ENCODE measurements around the gene PFKM.

PFKM gene

DNA sequence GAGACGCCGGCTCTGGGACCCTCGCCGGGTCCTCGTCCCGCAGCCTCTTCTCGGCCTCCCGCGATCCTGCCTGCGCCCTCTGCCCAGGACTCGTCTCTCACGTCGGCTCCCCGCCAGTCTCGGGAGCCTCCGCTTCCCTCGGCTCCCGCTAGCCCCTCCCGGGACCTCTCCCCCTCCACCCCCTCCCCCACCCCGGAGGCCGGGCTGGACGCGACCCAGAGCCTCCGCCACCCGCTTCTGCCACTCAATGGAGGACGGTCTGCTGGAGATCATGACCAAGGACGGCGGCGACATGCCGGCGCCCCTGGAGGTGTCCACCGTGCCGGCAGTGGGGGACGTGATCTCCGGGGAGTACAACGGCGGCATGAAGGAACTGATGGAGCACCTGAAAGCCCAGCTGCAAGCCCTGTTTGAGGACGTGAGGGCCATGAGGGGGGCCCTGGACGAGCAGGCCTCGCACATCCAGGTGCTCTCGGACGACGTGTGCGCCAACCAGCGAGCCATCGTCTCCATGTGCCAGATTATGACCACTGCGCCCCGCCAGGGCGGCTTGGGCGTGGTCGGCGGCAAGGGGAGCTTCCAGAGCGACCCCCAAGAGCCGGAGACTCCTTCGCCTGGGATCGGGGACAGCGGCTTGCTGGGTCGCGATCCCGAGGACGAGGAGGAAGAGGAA, 64.8 kb downstream of the PFKM start:
- no peak for DNase-seq (ENCODE audit: low read depth)
- peak overlapping the region; percentile 73 for H3K4me3 ChIP-seq (replicated peaks; ENCODE audit: low read depth, low read length)
- TF ChIP-seq, protein P1, sequence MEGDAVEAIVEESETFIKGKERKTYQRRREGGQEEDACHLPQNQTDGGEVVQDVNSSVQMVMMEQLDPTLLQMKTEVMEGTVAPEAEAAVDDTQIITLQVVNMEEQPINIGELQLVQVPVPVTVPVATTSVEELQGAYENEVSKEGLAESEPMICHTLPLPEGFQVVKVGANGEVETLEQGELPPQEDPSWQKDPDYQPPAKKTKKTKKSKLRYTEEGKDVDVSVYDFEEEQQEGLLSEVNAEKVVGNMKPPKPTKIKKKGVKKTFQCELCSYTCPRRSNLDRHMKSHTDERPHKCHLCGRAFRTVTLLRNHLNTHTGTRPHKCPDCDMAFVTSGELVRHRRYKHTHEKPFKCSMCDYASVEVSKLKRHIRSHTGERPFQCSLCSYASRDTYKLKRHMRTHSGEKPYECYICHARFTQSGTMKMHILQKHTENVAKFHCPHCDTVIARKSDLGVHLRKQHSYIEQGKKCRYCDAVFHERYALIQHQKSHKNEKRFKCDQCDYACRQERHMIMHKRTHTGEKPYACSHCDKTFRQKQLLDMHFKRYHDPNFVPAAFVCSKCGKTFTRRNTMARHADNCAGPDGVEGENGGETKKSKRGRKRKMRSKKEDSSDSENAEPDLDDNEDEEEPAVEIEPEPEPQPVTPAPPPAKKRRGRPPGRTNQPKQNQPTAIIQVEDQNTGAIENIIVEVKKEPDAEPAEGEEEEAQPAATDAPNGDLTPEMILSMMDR (IDR thresholded peaks at IDR 0.05; ENCODE audit: low read length, missing control alignments): no peak

DNA sequence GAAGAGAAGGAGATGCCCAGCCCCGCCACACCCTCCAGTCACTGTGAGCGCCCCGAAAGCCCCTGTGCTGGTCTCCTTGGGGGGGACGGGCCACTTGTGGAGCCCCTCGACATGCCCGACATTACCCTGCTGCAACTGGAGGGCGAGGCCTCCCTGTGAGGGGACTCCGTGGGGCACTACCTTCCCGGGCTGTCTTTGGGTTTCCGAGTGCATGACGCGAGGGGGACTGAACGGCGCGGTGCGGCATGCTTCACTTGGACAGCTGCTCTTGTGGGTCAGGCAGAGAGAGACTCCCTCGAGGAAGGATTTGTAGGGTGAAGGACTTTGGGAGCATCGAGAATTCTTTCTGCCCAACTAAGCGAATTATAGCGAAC, 65.4 kb downstream of the PFKM start:
- no peak for DNase-seq (ENCODE audit: low read depth)
- H3K4me3 ChIP-seq (replicated peaks; ENCODE audit: low read depth, low read length): no peak overlapping the region
- TF ChIP-seq, protein P1 (IDR thresholded peaks at IDR 0.05; ENCODE audit: low read length, missing control alignments): no peak

DNA sequence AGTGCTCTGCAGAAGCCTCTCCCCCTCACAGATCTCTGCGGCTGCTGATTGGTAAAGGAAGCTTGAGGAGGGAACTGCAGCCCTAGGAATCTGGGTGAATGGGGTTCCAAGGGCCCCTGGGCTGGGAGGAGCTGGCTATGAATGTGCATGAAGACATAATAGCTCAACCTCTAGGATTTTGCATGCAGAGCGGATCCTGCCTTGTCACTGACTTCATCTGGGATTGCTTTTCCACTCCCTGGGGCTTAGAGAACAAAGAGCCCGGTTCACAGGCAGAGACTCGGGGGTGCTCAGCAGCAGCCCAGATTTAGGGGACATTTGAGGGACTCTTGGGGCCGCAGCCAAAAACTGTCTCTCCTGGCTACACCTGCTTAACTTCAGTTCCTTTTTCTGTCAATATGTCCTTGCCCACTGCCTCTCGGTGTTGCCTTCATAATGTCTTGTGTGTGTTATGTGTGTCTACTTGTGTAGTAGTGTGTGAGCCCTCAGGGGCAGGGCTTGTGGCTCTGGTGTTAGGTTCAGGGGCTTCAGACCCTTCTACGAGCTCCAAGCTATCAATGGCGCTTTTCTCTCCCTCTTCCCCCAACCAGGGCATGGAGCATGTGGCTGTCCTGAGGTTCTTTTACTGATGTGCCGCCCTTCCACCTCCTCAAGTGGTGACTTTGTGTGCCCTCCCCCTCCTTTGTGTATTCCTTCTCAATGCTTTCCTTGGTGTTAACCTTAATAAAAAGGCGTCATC, 66.2 kb downstream of the PFKM start:
- DNase-seq (ENCODE audit: low read depth): no peak
- TF ChIP-seq, protein P1 (IDR thresholded peaks at IDR 0.05; ENCODE audit: low read length, missing control alignments): no peak
- H3K4me3 ChIP-seq (replicated peaks; ENCODE audit: low read depth, low read length): no peak overlapping the region

DNA sequence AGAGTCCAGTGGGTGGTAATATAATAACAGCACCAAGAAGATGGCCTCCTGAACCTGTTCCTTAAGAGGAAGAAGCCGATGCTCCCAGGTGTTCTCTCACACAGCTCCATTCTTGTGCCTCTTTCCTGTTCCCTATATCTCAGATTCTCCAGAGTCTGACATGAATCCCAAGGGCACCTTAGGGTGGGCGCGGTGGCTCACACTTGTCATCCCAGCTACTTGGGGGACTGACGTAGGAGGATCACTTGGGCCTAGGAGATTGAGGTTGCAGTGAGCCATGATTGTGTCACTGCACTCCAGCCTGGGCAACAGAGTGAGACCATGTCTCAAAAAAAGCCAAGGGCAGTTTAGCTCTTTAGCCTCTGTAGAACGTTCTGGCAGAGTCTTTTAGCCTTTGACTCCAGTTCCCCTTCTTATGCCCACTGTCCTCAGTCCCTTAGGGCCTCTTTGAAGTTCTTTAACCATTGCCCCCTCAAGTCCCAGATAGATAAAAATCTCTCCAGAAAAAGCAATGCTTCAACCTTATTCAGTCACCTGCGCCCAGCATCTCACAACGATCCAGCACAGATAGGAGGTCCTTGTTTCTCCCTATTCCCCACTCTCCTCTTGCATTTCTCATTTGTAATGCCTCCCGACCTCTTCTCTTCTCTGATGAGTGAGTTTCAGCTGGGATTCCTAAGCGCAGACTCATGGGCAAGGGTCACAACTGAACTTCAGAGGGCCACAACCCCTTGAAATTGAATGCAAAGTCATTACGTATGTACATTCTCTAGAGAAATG, 68.9 kb downstream of the PFKM start:
- no peak for DNase-seq (ENCODE audit: low read depth)
- TF ChIP-seq, protein P1 (IDR thresholded peaks at IDR 0.05; ENCODE audit: low read length, missing control alignments): no peak
- no peak overlapping the region for H3K4me3 ChIP-seq (replicated peaks; ENCODE audit: low read depth, low read length)

DNA sequence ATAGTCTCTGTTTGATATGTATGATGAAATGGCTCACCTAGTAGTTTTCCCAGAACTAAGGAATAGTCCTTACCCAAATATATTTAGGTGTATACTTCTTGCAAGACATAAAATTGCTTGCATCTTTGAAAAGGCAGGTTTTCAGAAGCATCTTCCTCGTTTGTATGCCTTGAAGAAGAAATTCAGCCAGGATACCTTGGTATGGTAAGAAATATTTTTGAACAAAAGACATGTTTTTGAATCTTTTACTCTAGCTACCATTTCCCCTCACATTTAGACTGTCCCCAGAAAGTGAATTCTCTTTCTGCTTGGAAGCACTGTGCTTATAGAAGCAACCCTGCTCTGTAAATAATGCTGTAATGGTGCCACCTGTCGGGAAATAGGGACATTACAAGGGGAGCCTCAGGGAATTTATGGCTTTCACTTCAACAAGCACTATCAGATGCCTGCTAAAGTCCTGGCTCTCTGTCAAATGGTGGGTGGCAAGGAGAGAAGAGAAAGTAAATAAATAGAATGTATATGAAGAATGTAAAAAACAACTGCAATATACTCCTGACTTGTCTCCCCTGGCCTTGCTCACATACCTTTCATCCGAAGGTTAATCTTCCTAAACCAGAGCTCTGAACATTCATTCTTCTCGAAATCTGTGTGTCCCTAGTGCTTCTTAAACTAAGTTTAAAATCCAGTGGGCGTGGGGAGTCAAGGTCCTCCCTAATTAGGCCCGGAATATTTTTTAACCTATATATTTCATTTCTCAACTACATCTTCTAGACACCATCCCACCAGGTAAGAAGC, 70.4 kb downstream of the PFKM start:
- TF ChIP-seq, protein P1 (IDR thresholded peaks at IDR 0.05; ENCODE audit: low read length, missing control alignments): peak; percentile 94
- peak; percentile 82 for DNase-seq (ENCODE audit: low read depth)
- H3K4me3 ChIP-seq (replicated peaks; ENCODE audit: low read depth, low read length): no peak overlapping the region

DNA sequence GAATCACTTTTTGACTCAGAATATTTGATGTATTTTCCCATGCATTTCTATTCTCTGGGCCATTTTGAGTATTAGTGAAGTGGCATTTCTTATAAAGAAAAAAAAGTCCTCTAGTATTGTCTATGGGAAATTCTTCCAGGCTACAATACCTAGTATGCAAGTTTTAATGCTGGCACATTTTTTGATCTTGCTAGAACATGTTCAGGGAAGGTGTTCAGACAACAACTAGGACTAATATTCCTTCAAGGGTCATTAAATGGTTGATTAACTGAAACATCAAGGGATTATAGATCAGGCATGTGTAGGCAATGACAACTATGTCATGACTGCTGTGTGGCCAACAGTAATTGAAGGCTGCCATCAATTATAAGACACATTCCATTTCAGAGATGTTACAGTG, 71.9 kb downstream of the PFKM start:
- TF ChIP-seq, protein P1 (IDR thresholded peaks at IDR 0.05; ENCODE audit: low read length, missing control alignments): no peak
- DNase-seq (ENCODE audit: low read depth): no peak
- H3K4me3 ChIP-seq (replicated peaks; ENCODE audit: low read depth, low read length): no peak overlapping the region
